GM10248 (cell line): ENCODE measurements around the gene MYO16.

Source experiments
- CTCF ChIA-PET: fragments of 300-600 bp; sonication (Branson Sonifier 250); formaldehyde crosslinking; extraction: SDS; loops from one replicate; lab custom pipeline; 2021; ENCODE audit warnings: antibody characterized with exemption; lab: Yijun Ruan, JAX
- POLR2A ChIA-PET: fragments of 350-650 bp; sonication (Branson Sonifier 250); formaldehyde crosslinking; extraction: SDS; loops from one replicate; lab custom pipeline; 2020; ENCODE audit warnings: antibody characterized with exemption; lab: Yijun Ruan, JAX
- DNase-seq: peaks from one replicate; pipeline ENCODE4 v3.0.0; 2012; ENCODE audit errors: extremely low spot score
- TF ChIP-seq, protein P1 (sequence below): IDR thresholded peaks from 2 replicates; pipeline ENCODE4 v1.5.1; 2012; ENCODE audit warnings: mild to moderate bottlenecking, low read depth; ENCODE audit errors: extremely low read depth, missing control alignments, control extremely low read depth

The MYO16 gene

DNA sequence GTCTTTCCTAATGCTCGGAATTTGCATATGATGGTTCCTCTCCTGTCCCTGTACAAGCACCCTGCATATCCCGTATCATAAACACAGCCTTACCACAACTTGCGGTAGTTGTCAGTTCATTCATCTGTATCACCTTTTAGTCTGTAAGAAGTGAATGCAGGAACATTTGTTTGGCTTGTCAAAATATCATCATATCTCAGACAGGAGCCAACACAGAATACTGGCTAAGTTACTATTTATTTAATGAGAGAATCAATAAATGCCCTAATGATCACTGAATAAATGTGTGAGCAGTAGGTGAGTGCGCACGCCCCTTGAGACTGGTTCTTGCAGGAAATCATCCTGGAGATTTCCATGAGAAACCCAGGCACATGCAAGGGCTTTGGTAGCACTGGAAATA, 182.8 kb downstream of the MYO16 start:
- ChIA-PET CTCF (no interaction called here), POLR2A (no interaction called here)
- no peak for DNase-seq
- TF ChIP-seq, protein P1, sequence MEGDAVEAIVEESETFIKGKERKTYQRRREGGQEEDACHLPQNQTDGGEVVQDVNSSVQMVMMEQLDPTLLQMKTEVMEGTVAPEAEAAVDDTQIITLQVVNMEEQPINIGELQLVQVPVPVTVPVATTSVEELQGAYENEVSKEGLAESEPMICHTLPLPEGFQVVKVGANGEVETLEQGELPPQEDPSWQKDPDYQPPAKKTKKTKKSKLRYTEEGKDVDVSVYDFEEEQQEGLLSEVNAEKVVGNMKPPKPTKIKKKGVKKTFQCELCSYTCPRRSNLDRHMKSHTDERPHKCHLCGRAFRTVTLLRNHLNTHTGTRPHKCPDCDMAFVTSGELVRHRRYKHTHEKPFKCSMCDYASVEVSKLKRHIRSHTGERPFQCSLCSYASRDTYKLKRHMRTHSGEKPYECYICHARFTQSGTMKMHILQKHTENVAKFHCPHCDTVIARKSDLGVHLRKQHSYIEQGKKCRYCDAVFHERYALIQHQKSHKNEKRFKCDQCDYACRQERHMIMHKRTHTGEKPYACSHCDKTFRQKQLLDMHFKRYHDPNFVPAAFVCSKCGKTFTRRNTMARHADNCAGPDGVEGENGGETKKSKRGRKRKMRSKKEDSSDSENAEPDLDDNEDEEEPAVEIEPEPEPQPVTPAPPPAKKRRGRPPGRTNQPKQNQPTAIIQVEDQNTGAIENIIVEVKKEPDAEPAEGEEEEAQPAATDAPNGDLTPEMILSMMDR = no peak

DNA sequence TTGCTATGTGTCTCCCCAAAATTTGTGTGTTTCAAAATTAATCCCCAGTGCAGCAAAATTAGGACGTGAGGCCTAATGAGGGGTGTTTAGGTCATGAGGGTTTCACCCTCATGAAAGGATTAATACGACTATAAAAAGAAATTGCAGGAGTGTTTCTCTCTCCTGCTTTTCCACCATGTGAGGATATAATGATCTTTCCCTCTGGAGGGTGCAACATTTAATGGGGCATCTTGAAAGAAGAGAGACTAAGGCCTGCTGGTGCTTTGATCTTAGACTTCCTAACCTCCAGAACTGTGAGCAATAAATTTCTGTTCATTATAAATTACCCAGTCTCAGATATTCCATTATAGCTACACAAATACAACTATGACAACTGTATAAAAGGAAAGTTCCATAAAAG, 183.2 kb downstream of the MYO16 start:
- CTCF ChIA-PET = interaction anchor here (1.7 kb wide), 1 partner anchor 9 kb away, joined by 4 read pairs; no protein-coding TSS in a partner anchor
- POLR2A ChIA-PET = no interaction called here

DNA sequence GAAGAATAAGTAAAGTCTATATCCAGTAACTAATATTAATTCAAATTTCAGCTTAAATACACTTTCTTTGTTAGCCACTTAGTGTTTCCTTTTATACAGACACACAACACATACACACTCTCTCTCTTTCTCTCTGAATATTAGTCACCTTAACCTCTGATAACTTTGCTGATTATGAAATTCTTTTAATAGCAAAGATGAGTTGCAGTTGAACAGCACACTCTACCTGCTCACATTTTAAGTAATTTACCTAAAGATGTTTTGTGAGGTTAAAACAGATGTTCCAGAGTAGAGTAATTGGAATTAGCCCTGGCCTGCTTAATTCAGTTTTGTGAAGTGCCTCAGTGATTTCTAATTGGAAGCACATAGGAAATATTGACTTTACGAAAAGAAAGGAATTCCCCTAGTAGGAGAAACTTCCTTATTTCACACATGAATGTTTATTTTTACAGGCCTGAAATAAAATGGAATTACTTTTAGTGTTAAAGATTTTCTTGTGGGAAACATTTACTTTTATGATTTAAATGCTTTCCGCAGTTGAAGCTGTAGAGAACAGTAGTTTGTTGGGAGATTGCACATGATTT, 184.3 kb downstream of the MYO16 start:
- POLR2A ChIA-PET = no interaction called here
- CTCF ChIA-PET = interaction anchor here (1.7 kb wide), 1 partner anchor 10 kb away, joined by 4 read pairs; no protein-coding TSS in a partner anchor
- TF ChIP-seq, protein P1 = no peak
- no peak for DNase-seq

More for the DNA sequence above, 183.2 kb downstream of the MYO16 start:
- no peak for DNase-seq
- TF ChIP-seq, protein P1 = no peak

DNA sequence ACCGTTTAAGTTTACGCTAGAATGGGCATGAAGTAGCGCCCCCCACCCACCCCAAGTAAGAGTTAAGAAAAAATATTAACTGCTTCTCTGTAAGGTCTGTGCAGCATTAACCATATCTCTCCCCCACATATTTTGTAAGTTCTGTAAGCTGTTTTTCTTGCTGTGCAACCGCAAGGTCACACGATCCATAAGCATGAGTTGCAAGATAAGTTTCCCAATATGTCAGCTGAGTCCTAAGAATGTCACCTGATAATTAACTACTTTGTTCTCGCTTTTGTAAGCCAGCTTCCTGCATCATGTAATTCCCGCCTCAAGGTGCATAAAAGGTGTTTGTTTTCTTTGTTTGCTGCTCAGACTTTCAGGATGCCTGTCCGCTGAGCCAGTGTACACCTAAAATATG, 187.0 kb downstream of the MYO16 start:
- CTCF ChIA-PET = no interaction called here
- DNase-seq = no peak
- POLR2A ChIA-PET = no interaction called here
- TF ChIP-seq, protein P1 = no peak

DNA sequence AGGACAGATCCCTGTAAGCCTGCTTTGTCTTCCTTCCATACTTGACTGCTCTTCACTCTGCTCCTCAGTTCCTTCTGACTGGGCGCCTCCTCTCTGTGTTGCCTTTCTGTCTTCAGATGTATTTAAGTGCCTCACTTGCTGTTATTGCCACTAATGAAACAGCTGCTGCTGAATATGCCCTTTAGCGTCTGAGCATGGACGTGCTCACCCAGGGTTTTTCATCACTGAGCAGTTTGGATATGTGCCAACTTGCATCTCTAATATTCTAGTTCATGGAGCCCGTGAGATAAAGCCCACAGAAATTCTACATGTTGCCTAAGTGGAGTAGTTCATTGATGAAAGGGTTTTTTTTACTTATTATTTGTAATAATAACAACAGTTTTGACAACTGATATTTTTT, 198.2 kb downstream of the MYO16 start:
- ChIA-PET POLR2A (no interaction called here), CTCF (no interaction called here)
- TF ChIP-seq, protein P1 = no peak
- DNase-seq = no peak

DNA sequence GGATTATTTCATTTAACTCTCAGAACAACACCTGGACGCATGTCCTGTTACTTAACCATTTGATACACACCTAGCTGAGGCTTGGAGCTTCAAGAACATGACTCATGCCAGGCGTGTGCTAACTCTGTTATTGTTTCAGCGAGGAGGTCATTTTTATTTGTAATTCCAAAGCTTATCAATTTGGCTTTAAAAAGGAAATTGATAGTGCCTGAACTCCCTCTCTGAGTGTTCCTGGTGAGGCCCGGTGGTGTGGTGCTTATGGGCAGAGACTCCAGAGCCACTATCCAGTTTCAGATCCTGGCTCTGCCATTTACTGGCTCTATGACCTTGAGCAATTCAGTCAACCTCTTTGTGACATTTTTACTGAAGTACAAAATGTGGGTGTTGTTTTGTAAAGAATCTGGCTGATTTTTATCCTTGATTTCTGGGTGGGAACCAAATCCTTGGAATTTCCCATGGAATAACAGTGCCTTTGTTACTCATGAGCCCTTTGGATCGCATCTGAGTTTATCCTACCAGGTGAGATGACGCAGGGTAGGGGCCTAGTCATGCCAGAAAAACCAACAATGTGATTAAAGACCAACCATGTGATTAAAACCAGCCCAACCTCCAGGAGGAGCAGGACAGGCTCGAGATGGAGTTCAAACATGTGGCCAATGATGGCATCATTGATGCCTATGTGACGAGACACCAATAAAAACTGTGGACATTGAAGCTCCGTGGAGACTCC, 198.8 kb downstream of the MYO16 start:
- no peak for DNase-seq
- POLR2A ChIA-PET = no interaction called here
- CTCF ChIA-PET = no interaction called here
- TF ChIP-seq, protein P1 = no peak
